Activated CD4-positive, alpha-beta T cell treated with anti-CD3 and anti-CD28 coated beads, Interleukin-2, amount 50 U/mL, for 24 hours (primary cell): ENCODE measurements around the gene ELFN1.

ENCODE experiments used
- DNase-seq, 2 donors: peaks; one replicate each; pipeline ENCODE4 v3.0.0-alpha.2; 2020; ENCODE audit warnings: low read depth in 1 of 2, low spot score in 1 of 2

The ELFN1 gene

GRCh38 chr7:1785839-1786238 is 115.8 kb downstream of the ELFN1 start:
- no peak for DNase-seq

- DNase-seq, result no peak
Measured at GRCh38 chr7:1787241-1787640, 117.2 kb downstream of the ELFN1 start.

- DNase-seq, result no peak
Measured at GRCh38 chr7:1787681-1788235, 117.7 kb downstream of the ELFN1 start.

GRCh38 chr7:1794888-1795542 is 124.9 kb downstream of the ELFN1 start:
- DNase-seq, result no peak
